Breast epithelium (tissue), 3 donors: ENCODE data around the gene PDE7B.

Experiments
- CTCF ChIP-seq, 3 donors: fragments of 450-650 bp; IDR thresholded peaks; one replicate each; pipeline ENCODE4 v1.5.1; 2016 to 2017; ENCODE audit warnings: antibody characterized with exemption in 3 of 3, mild to moderate bottlenecking in 3 of 3, moderate library complexity in 3 of 3
- POLR2A ChIP-seq: fragments of 450-650 bp; IDR thresholded peaks from one replicate; pipeline ENCODE4 v1.6.1; 2016; ENCODE audit warnings: antibody characterized with exemption, mild to moderate bottlenecking, moderate library complexity

- no peak for TF ChIP-seq CTCF (IDR thresholded peaks at IDR 0.05)
- TF ChIP-seq POLR2A: no peak
These were observed 36.3 kb upstream of the PDE7B start for GRCh38 chr6:135815216-135815615.
